Ammon's horn (tissue), 1 donor: ENCODE measurements around the gene WDR90.

Experiments used
- DNase-seq: peaks from one replicate; pipeline ENCODE4 v3.0.0-alpha.2; 2016; ENCODE audit warnings: low spot score

The WDR90 gene

GRCh38 chr16:660459-661183, 11.5 kb downstream of the WDR90 start:
- peak; percentile 94 for DNase-seq

DNA sequence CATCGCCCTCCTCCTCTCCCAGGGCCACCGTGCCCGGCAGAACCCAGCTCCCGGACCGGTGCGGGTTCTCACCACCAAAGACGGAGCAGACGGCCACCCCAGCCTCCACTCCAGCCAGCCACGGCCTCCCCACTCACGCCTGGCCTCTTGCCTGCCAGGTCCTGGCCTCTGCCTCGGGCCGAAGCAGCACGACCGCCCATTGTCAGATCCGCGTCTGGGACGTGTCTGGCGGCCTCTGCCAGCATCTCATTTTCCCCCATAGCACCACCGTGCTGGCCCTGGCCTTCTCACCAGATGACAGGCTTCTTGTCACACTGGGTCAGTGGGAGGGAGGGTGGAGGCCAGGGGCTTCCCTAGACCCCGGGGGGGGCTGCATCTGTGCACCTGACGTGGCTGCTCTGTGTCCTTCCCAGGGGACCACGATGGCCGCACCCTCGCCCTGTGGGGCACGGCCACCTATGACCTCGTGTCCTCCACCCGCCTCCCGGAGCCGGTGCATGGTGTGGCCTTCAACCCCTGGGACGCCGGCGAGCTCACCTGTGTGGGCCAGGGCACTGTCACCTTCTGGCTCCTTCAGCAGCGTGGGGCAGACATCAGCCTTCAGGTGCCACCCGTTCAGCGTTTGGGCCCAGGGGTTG, 12.1 kb downstream of the WDR90 start:
- no peak for DNase-seq

GRCh38 chr16:662095-662494, 12.9 kb downstream of the WDR90 start:
- DNase-seq = no peak

DNA sequence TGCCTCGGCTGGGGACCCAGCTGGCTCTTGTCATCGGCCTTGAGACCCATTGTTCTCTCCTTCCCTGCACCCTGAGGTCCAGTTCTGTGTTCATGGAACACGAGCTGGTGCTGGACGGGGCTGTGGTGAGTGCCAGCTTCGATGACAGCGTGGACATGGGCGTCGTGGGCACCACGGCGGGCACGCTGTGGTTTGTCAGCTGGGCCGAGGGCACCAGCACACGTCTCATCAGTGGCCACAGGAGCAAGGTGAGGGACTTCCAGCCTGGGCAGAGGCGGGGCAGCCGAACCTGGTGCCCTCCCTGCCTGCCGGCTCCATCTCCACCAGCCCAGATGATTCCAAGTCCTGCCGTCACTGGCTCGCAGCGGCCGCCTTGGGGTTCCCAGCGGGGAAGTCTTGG, 13.4 kb downstream of the WDR90 start:
- DNase-seq = no peak

- DNase-seq = no peak
Measured at GRCh38 chr16:666572-666971, 17.4 kb downstream of the WDR90 start.

GRCh38 chr16:667113-667779, 18.1 kb downstream of the WDR90 start:
- DNase-seq = no peak

- DNase-seq = peak; percentile 93
Measured at GRCh38 chr16:667780-668518, 18.8 kb downstream of the WDR90 start, which contains the start of gene RHOT2. TSS of gene RHOT2 (plus strand) at chr16:668132. CDS start at chr16:668200, 68 bp downstream.

- DNase-seq = no peak
Measured at GRCh38 chr16:668519-669171, 19.5 kb downstream of the WDR90 start.

DNA sequence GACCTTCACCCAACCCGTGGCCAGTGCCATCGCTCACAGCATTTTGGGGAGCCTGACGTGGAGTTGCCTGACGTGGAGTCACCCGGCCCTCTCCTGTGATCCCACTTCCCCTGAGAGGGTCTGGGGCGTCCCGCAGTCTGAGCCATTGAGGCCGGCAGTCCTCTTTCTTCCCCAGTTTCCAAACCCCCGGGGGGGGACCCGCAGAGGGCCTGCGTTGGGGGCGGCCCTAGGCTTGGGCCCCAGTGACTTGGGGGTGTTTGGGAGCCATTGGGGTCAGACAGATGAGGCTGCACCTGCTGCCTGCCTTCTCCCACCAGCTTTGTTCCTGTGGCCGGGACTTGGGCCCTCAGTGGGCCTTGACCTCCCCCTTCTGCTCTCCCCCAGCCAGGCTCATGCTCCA, 20.5 kb downstream of the WDR90 start:
- DNase-seq = no peak

GRCh38 chr16:670485-671352, 21.6 kb downstream of the WDR90 start:
- DNase-seq = no peak

DNA sequence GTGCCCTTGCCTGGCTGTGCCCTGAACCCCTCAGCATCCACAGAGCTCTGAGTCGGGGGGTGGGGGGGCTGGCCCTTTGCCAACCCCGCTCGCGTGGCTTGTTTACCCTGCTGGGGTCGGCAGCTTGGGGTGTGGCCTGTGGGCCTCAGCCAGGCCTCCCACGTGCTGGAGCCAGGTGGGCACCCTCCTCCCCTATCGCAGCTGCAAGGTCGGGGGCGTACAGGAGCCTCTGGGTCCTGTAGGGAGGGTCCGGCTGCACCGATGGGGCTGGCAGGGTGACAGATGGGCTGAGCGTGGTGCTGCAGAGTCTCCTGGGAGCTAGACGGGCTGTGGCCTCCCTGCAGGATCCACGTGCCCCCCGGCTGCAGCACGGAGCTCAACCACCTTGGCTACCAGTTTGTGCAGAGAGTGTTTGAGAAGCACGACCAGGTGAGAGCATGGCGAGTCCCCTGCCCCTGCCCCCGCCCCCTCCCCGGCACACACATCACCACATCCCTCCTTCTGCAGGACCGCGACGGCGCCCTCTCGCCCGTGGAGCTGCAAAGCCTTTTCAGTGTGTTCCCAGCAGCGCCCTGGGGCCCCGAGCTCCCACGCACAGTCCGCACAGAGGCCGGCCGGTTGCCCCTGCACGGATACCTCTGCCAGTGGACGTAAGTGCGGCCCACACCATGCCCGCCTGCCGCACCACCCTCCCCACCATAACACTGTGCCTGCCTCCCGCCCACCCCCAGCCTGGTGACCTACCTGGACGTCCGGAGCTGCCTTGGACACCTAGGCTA, 22.4 kb downstream of the WDR90 start:
- no peak for DNase-seq

DNA sequence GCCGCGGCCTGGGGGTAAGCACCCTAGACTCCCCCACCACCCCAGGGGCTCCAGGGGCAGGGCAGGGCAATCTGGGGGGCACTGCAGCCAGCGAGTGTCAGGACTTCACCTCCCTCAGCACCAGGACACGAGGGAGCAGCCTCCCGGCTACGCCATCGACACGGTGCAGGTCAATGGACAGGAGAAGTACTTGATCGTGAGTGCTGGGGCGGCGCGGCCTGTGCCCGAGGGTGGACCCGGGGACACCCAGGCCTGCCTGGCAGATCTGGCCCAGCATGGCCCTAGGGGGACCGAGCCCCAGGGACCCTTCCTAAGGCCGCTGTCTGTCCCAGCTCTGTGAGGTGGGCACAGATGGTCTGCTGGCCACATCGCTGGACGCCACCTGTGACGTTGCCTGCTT, 23.2 kb downstream of the WDR90 start:
- DNase-seq = no peak

GRCh38 chr16:672851-673250, 23.7 kb downstream of the WDR90 start:
- DNase-seq = no peak

DNA sequence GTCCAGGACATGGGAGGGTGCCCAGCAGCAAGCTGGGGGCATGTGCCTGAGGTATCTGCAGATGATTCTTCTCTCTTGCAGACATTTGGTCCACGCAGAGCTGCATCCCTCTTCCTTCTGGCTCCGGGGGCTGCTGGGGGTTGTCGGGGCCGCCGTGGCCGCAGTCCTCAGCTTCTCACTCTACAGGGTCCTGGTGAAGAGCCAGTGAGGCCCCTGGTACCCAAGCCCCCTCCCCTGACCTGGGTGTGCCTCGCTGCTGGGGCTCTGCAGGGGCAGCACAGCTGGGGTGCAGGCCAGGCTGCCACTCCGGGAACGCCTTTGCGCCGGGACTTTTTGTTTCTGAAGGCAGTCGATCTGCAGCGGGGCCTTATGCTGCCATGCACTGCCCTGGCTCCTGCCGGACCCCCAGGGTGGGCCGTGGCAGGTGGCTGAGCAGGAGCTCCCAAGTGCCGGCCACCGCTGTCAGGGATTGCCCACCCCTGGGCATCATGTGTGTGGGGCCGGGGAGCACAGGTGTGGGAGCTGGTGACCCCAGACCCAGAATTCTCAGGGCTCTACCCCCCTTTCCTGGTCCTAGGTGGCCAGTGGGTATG, 24.3 kb downstream of the WDR90 start:
- no peak for DNase-seq

DNA sequence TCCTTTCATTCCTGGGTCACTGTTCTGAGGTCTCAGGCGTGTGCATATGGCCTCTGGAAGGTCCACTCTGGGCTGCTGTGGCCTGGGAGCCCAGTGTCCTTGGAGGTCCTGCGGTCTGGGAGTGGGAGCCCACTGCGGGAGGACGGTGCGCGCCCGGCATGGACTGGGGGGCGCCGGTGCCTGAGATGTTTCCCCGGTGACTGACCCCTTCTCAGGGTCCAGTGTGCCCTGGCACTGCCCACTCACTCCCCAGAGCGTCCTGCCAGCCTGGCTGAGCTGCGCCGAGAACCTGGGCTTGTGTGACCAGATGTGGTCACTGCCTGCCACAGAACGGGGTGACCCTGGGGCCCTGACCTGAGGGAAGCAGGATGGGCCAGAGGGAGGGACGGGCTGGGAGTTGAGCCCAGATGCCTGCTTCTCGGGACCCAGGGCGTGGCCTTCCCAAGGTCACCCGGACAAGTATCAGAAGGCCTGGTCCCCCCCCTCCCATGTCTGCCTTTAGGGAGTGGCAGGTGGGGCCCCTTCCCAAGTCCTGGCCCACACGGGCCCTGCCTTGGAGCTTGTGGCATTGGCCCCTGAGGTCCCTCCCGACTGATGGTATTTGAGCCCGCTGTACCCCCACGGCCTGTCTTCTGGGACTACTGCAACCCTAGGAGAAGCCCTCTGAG, 25.2 kb downstream of the WDR90 start:
- DNase-seq = no peak

DNA sequence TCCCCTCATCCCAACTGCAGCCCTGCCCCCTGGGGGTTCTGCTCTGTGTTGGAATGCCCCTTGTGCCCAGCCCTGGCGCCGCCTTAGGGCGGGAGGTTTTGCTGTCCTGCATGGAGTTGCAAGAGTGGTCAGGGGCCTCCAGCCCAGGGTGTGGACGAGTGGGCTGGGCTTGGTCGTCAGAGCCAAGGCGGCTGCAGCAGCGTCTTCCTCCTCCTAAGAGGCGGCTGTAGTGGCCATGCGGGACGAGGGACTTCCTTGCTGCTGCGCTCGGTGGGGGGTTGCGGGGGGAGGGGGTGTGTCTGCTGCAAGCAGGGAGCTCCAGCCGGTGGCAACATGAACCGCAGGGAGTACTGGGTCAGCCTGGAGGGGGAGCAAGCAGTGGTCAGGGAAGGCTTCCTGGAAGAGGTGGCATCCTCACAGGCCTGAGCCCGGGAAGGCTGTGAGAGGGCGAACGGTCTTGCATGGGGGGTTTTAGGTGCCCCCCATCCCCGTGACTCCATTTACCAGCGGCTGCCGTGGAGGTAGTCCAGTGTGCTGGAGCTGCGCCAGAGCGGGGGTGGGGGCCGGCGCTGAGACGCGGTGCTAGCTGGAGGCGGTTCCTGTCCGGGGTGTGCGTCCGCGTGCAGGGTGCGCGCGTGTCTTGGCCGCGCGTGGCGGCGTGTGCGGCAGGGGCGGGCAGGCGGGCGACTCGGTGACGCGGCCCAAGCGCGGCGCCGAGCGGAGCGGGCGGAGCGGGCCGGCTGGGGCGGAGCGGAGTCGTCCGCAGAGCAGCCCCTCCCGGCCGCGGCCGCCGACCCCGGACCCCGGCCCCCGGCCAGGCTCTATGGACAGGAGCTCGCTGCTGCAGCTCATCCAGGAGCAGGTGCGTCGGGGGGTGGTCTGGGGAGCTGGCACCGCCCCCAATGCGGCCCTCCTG, 26.1 kb downstream of the WDR90 start, which contains the start of gene RHBDL1:
Gene RHBDL1 (plus strand): TSS at position 704 of the 916 bp plus-strand sequence. CDS start 120 bp downstream, at position 824.
- peak; percentile 48 for DNase-seq

GRCh38 chr16:675884-676564, 26.9 kb downstream of the WDR90 start:
- DNase-seq = no peak
